ENCODE results near the gene TMUB2. TPM values are rescaled to one million over a fixed set of nuclear protein-coding genes. Genes with fewer than 3 reads are reported as not detected.

The TMUB2 gene
- total RNA-seq, 1 donor from 2014 or later: 18.7 TPM

GRCh38 chr17:44241106-44241624, 54.4 kb downstream of the TMUB2 start:
- Mint-ChIP-seq H3K36me3 (ENCODE audit: low read depth) (no peaks in the 10 kb centered on the region), H3K4me3 (no peak overlapping the region), H3K9me3 (no peaks in the 10 kb centered on the region), H3K27me3 (ENCODE audit: insufficient read depth) (peaks cover 5% of the 10 kb centered on the region), H3K4me1 (ENCODE audit: low read depth) (peaks cover 11% of the 10 kb centered on the region), H3K27ac (no peak overlapping the region)
- no peak for DNase-seq (ENCODE audit: low spot score)
- intact Hi-C loops (cut with micrococcal nuclease): no loop called here

Other genes starting within 250 kb of the TMUB2 start
- gene PPY, start 244.5 kb upstream of the TMUB2 start, total RNA-seq: not detected in 2 replicates
- gene PYY, start 233.0 kb upstream of the TMUB2 start, total RNA-seq: 0.36 TPM in 1 of 2 replicates, not detected in the other
- gene NAGS, start 182.3 kb upstream of the TMUB2 start, total RNA-seq: 0.39 and 0.60 TPM in 2 replicates
- gene TMEM101, start 172.0 kb upstream of the TMUB2 start, total RNA-seq: 31.6 and 32.8 TPM in 2 replicates
- 93.9 and 95.4 TPM in 2 replicates for gene LSM12, start 120.3 kb upstream of the TMUB2 start, total RNA-seq
- gene G6PC3, start 116.2 kb upstream of the TMUB2 start, total RNA-seq: 33.5 and 34.9 TPM in 2 replicates
- gene HDAC5, start 63.3 kb upstream of the TMUB2 start, total RNA-seq: 20.6 and 22.8 TPM in 2 replicates
- gene HROB, start 45.0 kb upstream of the TMUB2 start, total RNA-seq: 23.0 and 23.1 TPM in 2 replicates
- 0.31 and 0.42 TPM in 2 replicates for gene ASB16, start 16.3 kb upstream of the TMUB2 start, total RNA-seq
- gene ATXN7L3, start 12.9 kb downstream of the TMUB2 start, total RNA-seq: 125 and 126 TPM in 2 replicates
- 201 and 215 TPM in 2 replicates for gene UBTF, start 32.7 kb downstream of the TMUB2 start, total RNA-seq
- gene SLC4A1, start 81.2 kb downstream of the TMUB2 start, total RNA-seq: not detected in 2 replicates
- 0.13 and 0.22 TPM in 2 replicates for gene RUNDC3A, start 121.6 kb downstream of the TMUB2 start, total RNA-seq
- 169 and 180 TPM in 2 replicates for gene SLC25A39, start 137.9 kb downstream of the TMUB2 start, total RNA-seq
- gene GRN, start 158.3 kb downstream of the TMUB2 start, total RNA-seq: 32.7 and 42.9 TPM in 2 replicates
- 0.10 and 0.29 TPM in 2 replicates for gene FAM171A2, start 176.9 kb downstream of the TMUB2 start, total RNA-seq
- 0.44 and 0.71 TPM in 2 replicates for gene ITGA2B, start 202.7 kb downstream of the TMUB2 start, total RNA-seq